Brain microvascular endothelial cell (primary cell): ENCODE results near the gene MAPK8IP3.
"Not testable (repeated sequence)": the region's sequence is repeated elsewhere in the genome, so short reads cannot be mapped to it uniquely, and the experiment has no call there.

Experiments
- DNase-seq: peaks from one replicate; pipeline ENCODE4 v3.0.0-alpha.2; 2020
- H3K27ac ChIP-seq: fragments of 250-450 bp; sonication (Bioruptor Pico); 2 replicates; pipeline ENCODE4 v1.5.1; 2020; ENCODE audit warnings: mild to moderate bottlenecking, moderate library complexity
- H3K27me3 ChIP-seq: fragments of 250-450 bp; sonication (Bioruptor Pico); replicated peaks from 2 replicates; pipeline ENCODE4 v1.5.1; 2020; ENCODE audit warnings: mild to moderate bottlenecking
- H3K36me3 ChIP-seq: fragments of 250-450 bp; sonication (Bioruptor Pico); replicated peaks from 2 replicates; pipeline ENCODE4 v1.5.1; 2020; ENCODE audit warnings: mild to moderate bottlenecking
- H3K4me3 ChIP-seq: 2 replicates; pipeline ENCODE4 v1.5.1; 2011; ENCODE audit warnings: low read depth, mild to moderate bottlenecking, control low read depth, low read length, moderate library complexity
- in situ Hi-C: cut with HindIII; loops from 2 replicates; pipeline ENCODE4 v1.10.0; 2017; ENCODE audit warnings: low sequenced_read_pairs, low pct_ligation_motif_present
- TF ChIP-seq, protein P1 (sequence below): IDR thresholded peaks from 2 replicates; pipeline ENCODE4 v1.5.1; 2011; ENCODE audit warnings: low read depth, mild to moderate bottlenecking, moderate library complexity, low read length, control low read depth, inconsistent platforms; ENCODE audit errors: missing control alignments

MAPK8IP3 gene

GRCh38 chr16:1794908-1795666 is 89.1 kb downstream of the MAPK8IP3 start:
- in situ Hi-C loops = no loop called here
- Histone ChIP-seq H3K27ac (no peak overlapping the region), H3K4me3 (no peak overlapping the region), H3K36me3 (peaks cover 4% of the 10 kb centered on the region), H3K27me3 (no peaks in the 10 kb centered on the region)
- DNase-seq = no peak
- TF ChIP-seq, protein P1, sequence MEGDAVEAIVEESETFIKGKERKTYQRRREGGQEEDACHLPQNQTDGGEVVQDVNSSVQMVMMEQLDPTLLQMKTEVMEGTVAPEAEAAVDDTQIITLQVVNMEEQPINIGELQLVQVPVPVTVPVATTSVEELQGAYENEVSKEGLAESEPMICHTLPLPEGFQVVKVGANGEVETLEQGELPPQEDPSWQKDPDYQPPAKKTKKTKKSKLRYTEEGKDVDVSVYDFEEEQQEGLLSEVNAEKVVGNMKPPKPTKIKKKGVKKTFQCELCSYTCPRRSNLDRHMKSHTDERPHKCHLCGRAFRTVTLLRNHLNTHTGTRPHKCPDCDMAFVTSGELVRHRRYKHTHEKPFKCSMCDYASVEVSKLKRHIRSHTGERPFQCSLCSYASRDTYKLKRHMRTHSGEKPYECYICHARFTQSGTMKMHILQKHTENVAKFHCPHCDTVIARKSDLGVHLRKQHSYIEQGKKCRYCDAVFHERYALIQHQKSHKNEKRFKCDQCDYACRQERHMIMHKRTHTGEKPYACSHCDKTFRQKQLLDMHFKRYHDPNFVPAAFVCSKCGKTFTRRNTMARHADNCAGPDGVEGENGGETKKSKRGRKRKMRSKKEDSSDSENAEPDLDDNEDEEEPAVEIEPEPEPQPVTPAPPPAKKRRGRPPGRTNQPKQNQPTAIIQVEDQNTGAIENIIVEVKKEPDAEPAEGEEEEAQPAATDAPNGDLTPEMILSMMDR = no peak

DNA sequence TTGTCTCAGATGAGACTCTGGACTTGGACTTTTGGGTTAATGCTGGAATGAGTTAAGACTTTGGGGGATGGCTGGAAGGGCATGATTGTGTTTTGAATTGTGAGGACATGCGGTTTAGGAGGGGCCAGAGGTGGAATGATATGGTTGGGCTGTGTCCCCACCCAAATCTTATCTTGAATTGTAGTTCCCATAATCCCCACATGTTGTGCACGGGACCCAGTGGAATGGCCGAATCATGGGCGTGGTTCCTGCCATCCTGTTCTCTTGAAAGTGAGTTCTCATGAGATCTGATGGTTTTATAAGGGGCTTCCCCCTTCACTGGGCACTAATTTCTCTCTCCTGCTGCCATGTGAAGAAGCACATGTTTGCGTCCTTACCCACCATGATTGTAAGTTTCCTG is 93.3 kb downstream of the MAPK8IP3 start:
- H3K27me3 ChIP-seq, H3K27ac ChIP-seq, H3K4me3 ChIP-seq, DNase-seq, H3K36me3 ChIP-seq, in situ Hi-C loops: not testable (repeated sequence)

DNA sequence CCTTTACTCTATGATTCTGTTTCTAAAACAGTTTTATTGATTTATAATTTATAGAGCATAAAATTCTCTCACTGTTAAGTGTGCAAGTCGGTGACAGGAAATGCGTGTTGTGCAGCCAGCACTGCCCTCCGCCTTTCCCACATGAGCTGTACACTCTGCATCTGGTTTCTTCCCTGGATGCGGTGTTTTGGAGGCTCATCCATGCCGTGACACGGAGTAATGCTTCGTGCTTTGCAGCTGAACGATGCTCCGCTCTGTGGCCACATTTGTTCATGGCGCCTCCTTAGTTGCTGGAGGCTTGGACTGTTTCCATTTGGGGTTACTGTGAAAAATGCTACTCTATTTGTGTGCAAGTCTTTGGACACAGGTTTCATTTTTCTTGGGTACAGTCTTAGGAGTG is 94.7 kb downstream of the MAPK8IP3 start:
- DNase-seq = no peak
- no peaks in the 10 kb centered on the region for H3K27me3 ChIP-seq
- no peak overlapping the region for H3K4me3 ChIP-seq
- no peak overlapping the region for H3K27ac ChIP-seq
- TF ChIP-seq, protein P1 = no peak
- in situ Hi-C loops = no loop called here
- H3K36me3 ChIP-seq = no peaks in the 10 kb centered on the region

DNA sequence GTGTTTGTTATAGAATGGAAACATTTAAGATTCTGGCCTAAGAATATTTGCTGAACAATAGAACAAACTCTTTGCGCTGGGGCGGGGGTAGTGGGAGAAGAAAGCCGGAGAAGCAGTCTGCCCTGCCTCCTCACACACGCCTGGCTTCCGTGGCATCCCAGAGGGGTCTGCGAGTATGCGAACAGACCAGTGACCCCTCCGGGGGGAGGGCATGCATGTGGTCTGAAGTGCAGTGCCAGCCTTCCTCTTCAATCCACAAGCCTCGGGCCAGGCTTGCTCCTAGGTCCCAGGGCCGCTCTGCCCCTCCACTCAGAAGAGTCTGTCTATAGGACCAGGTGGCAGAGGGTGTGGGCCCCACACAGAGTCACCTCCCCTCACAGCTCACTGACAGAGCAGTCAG is 101.6 kb downstream of the MAPK8IP3 start:
- no peaks in the 10 kb centered on the region for H3K27me3 ChIP-seq
- peaks cover 13% of the 10 kb centered on the region for H3K36me3 ChIP-seq
- no peak overlapping the region for H3K4me3 ChIP-seq
- TF ChIP-seq, protein P1 = no peak
- no peak for DNase-seq
- H3K27ac ChIP-seq = no peak overlapping the region
- in situ Hi-C loops = no loop called here

- DNase-seq = no peak
- H3K4me3 ChIP-seq = no peak overlapping the region
- no peaks in the 10 kb centered on the region for H3K27me3 ChIP-seq
- H3K27ac ChIP-seq = no peak overlapping the region
- peaks cover 13% of the 10 kb centered on the region for H3K36me3 ChIP-seq
- TF ChIP-seq, protein P1 = no peak
- in situ Hi-C loops = no loop called here
These were observed 102.7 kb downstream of the MAPK8IP3 start for GRCh38 chr16:1808691-1809090.

DNA sequence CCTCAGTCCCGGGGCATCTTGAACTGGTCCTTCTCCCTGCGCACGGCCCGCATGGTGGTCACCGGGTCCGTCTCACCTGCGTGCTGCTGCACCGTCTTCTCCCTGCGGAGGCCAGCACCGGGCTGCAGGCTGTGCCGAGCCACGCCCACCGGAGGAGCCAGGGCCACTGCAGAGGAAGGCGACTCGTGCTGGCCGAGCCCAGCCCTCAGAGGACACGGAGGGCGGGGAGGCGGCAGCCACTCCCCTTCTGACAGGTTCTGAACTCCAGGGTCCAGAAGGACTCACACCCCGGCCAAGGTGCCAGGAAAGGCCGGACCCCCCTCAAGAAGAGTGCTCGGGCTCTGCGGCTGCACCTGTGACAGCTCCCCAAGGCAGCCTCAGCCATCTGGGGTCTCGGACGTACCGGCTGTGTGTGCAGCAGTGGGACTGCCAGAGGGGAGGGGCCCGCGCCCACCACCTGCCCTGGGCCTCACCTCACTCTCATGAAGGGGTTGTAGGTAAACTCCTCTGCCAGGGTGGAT is 103.3 kb downstream of the MAPK8IP3 start:
- Histone ChIP-seq H3K4me3 (no peak overlapping the region), H3K36me3 (peaks cover 13% of the 10 kb centered on the region), H3K27ac (no peak overlapping the region), H3K27me3 (no peaks in the 10 kb centered on the region)
- TF ChIP-seq, protein P1 = no peak
- DNase-seq = no peak
- in situ Hi-C loops = no loop called here
